KBM-7 (cell line): ENCODE measurements around the gene RPP21.

Experiments used
- DNase-seq: peaks from one replicate; pipeline ENCODE4 v3.0.0-alpha.2; 2015
- in situ Hi-C: fragments of 300-500 bp; cut with MboI; formaldehyde crosslinking; loops from 2 replicates; pipeline ENCODE4 v1.14.3; 2020; ENCODE audit warnings: low sequenced_read_pairs, low pct_unique_long_range_greater_than_20kb, mixed read lengths

The RPP21 gene

GRCh38 chr6:30327232-30327746 lies 17.7 kb upstream of the RPP21 start:
- DNase-seq, result no peak
- in situ Hi-C loops, result no loop called here

GRCh38 chr6:30328397-30328796 lies 16.6 kb upstream of the RPP21 start:
- DNase-seq, result no peak
- in situ Hi-C loops, result no loop called here

- in situ Hi-C loops, result no loop called here
- DNase-seq, result no peak
Observed at GRCh38 chr6:30329331-30329730, 15.6 kb upstream of the RPP21 start.

GRCh38 chr6:30331981-30332380 lies 13.0 kb upstream of the RPP21 start:
- no peak for DNase-seq
- in situ Hi-C loops, result no loop called here

GRCh38 chr6:30334075-30334783 lies 10.7 kb upstream of the RPP21 start:
- in situ Hi-C loops, result no loop called here
- no peak for DNase-seq

GRCh38 chr6:30340589-30341054 lies 4.3 kb upstream of the RPP21 start:
- in situ Hi-C loops, result no loop called here
- DNase-seq, result no peak

- no peak for DNase-seq
- in situ Hi-C loops, result no loop called here
Observed at GRCh38 chr6:30341218-30341617, 3.7 kb upstream of the RPP21 start.

GRCh38 chr6:30341728-30342127 lies 3.2 kb upstream of the RPP21 start:
- DNase-seq, result no peak
- in situ Hi-C loops, result no loop called here

GRCh38 chr6:30344191-30344867 lies 627 bp upstream of the RPP21 start:
- DNase-seq, result no peak
- in situ Hi-C loops, result no loop called here

- no peak for DNase-seq
- in situ Hi-C loops, result no loop called here
Observed at GRCh38 chr6:30345852-30346251, 896 bp downstream of the RPP21 start.

- peak; percentile 26 for DNase-seq
- in situ Hi-C loops, result no loop called here
Observed at GRCh38 chr6:30348957-30349356, 4.0 kb downstream of the RPP21 start.

- in situ Hi-C loops, result no loop called here
- DNase-seq, result no peak
Observed at GRCh38 chr6:30349421-30350177, 4.6 kb downstream of the RPP21 start.

GRCh38 chr6:30350524-30350923 lies 5.6 kb downstream of the RPP21 start:
- no peak for DNase-seq
- in situ Hi-C loops, result no loop called here

GRCh38 chr6:30352550-30352949 lies 7.6 kb downstream of the RPP21 start:
- DNase-seq, result no peak
- in situ Hi-C loops, result no loop called here

GRCh38 chr6:30355281-30355680 lies 10.3 kb downstream of the RPP21 start:
- no peak for DNase-seq
- in situ Hi-C loops, result no loop called here

GRCh38 chr6:30356536-30356935 lies 11.6 kb downstream of the RPP21 start:
- in situ Hi-C loops, result no loop called here
- DNase-seq, result no peak

GRCh38 chr6:30357678-30358540 lies 13.0 kb downstream of the RPP21 start:
- peak; percentile 81 for DNase-seq
- in situ Hi-C loops, result no loop called here

- DNase-seq, result no peak
Observed at GRCh38 chr6:30359276-30359675, 14.3 kb downstream of the RPP21 start.

GRCh38 chr6:30360139-30360538 lies 15.2 kb downstream of the RPP21 start:
- in situ Hi-C loops, result no loop called here
- DNase-seq, result no peak

More at GRCh38 chr6:30359276-30359675, 14.3 kb downstream of the RPP21 start:
- in situ Hi-C loops, result no loop called here
